ENCODE results near the gene RBM42. TPM values are rescaled to one million over a fixed set of nuclear protein-coding genes. Genes with fewer than 3 reads are reported as not detected.

Gene RBM42
- total and polyA plus RNA-seq, 9 of the 15 experiments (the other 6 are each of a cell fraction or from before 2014, with no cell fraction given) = 5.7 to 149 (median 32.4) TPM

DNA sequence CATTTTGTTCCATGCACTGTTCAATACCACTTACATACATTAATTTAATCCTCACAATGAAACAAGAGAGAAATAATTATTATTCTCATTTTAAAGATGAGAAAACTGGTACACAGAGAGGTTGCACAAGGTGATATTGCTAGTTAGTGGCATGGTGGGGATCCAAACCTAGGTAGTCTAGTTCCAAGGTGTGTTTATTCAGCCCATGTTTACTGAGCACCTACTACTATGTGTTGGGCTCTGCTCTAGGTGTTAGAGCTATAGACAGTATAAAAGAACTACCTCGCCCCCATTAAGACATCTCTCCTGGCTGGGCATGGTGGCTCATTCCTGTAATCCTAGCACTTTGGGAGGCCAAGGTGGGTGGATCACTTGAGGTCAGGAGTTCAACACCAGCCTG is 46.1 kb upstream of the RBM42 start:
- no TSS peak for BruUV-seq (replicated peaks)
- H3K27me3 ChIP-seq (ENCODE audit: control insufficient read depth in 2 of 2, insufficient read depth in 2 of 2, low read length in 2 of 2) = peaks cover 4 to 16% of the 10 kb centered on the region in 2 experiments; a peak in 3 of 5 replicates
- no peaks in the 10 kb centered on the region for H3K36me3 ChIP-seq (ENCODE audit: control insufficient read depth, insufficient read depth, low read length)
- H3K79me2 ChIP-seq (ENCODE audit: control insufficient read depth, insufficient read depth, low read length) = no peaks in the 10 kb centered on the region
- peaks cover 0 to 6% of the 10 kb centered on the region in 2 experiments; a peak in 3 of 5 replicates for H3K4me1 ChIP-seq (replicated peaks in 1 of 2; ENCODE audit: control insufficient read depth in 2 of 2, insufficient read depth in 2 of 2, low read length in 2 of 2)
- in situ Hi-C loops (cut with MboI) = no loop called here
- no peaks in the 10 kb centered on the region for H3K9me1 ChIP-seq (ENCODE audit: control insufficient read depth, insufficient read depth, low read length)
- ChIA-PET CTCF (ENCODE audit: low intra/inter-chr PET ratio) (no interaction called here), POLR2A (no interaction called here)
- 0% methylated on average over 1 of the region's 1 CpG for whole genome bisulfite sequencing (ENCODE audit: insufficient coverage, low coverage, missing lambda C conversion rate)
- no peaks in the 10 kb centered on the region for H4K20me1 ChIP-seq (replicated peaks; ENCODE audit: control insufficient read depth, insufficient read depth, low read length)
- FAIRE-seq = no peak
- H3K4me3 ChIP-seq = no peak overlapping the region
- H3K9me3 ChIP-seq (replicated peaks; ENCODE audit: control insufficient read depth, insufficient read depth, low read depth, low read length) = no peaks in the 10 kb centered on the region
- intact Hi-C loops (cut with micrococcal nuclease) = no loop called here
- TF ChIP-seq TEAD4 (IDR thresholded peaks at IDR 0.05; ENCODE audit: low read length) (no peak), TEAD4 (CRISPR knock-in tag; IDR thresholded peaks at IDR 0.05; ENCODE audit: borderline replicate concordance) (no peak), ZNF699 (CRISPR knock-in tag; IDR thresholded peaks at IDR 0.05; ENCODE audit: insufficient replicate concordance) (no peak), ZNF175 (CRISPR knock-in tag; IDR thresholded peaks at IDR 0.05; ENCODE audit: low read depth) (no peak), RBM17 (IDR thresholded peaks at IDR 0.05; ENCODE audit: borderline replicate concordance, low read depth, low read length) (no peak), ARID2 (IDR thresholded peaks at IDR 0.05) (no peak), CREM (IDR thresholded peaks at IDR 0.05; ENCODE audit: low read depth) (no peak), ZNF253 (CRISPR knock-in tag; conservative IDR thresholded peaks at IDR 0.05) (no peak), KDM2B (CRISPR knock-in tag; IDR thresholded peaks at IDR 0.05) (no peak), HMG20A (CRISPR knock-in tag; conservative IDR thresholded peaks at IDR 0.05) (no peak)
- TF ChIP-seq, protein P1, sequence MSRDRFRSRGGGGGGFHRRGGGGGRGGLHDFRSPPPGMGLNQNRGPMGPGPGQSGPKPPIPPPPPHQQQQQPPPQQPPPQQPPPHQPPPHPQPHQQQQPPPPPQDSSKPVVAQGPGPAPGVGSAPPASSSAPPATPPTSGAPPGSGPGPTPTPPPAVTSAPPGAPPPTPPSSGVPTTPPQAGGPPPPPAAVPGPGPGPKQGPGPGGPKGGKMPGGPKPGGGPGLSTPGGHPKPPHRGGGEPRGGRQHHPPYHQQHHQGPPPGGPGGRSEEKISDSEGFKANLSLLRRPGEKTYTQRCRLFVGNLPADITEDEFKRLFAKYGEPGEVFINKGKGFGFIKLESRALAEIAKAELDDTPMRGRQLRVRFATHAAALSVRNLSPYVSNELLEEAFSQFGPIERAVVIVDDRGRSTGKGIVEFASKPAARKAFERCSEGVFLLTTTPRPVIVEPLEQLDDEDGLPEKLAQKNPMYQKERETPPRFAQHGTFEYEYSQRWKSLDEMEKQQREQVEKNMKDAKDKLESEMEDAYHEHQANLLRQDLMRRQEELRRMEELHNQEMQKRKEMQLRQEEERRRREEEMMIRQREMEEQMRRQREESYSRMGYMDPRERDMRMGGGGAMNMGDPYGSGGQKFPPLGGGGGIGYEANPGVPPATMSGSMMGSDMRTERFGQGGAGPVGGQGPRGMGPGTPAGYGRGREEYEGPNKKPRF (IDR thresholded peaks at IDR 0.05; ENCODE audit: low read depth, low read length) = no peak
- TF ChIP-seq, protein P2, sequence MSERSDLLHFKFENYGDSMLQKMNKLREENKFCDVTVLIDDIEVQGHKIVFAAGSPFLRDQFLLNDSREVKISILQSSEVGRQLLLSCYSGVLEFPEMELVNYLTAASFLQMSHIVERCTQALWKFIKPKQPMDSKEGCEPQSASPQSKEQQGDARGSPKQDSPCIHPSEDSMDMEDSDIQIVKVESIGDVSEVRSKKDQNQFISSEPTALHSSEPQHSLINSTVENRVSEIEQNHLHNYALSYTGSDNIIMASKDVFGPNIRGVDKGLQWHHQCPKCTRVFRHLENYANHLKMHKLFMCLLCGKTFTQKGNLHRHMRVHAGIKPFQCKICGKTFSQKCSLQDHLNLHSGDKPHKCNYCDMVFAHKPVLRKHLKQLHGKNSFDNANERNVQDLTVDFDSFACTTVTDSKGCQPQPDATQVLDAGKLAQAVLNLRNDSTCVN (CRISPR knock-in tag; IDR thresholded peaks at IDR 0.05) = no peak
- TF ChIP-seq, protein P3, sequence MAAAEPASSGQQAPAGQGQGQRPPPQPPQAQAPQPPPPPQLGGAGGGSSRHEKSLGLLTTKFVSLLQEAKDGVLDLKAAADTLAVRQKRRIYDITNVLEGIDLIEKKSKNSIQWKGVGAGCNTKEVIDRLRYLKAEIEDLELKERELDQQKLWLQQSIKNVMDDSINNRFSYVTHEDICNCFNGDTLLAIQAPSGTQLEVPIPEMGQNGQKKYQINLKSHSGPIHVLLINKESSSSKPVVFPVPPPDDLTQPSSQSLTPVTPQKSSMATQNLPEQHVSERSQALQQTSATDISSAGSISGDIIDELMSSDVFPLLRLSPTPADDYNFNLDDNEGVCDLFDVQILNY (CRISPR knock-in tag; IDR thresholded peaks at IDR 0.05) = no peak
- no peak overlapping the region for H2AFZ ChIP-seq (ENCODE audit: low read depth, low read length)
- no peak overlapping the region for H3K4me2 ChIP-seq (ENCODE audit: insufficient read depth, low read length)
- DNase-seq (ENCODE audit: extremely low read depth in 1 of 4, low spot score in 3 of 4) = no peak
- ATAC-seq = no peak
- H3K27ac ChIP-seq (ENCODE audit: extremely low read depth, low read depth, low read length) = no peak overlapping the region
- no peak overlapping the region for H3K9ac ChIP-seq (ENCODE audit: insufficient read depth in 1 of 2, low read depth in 2 of 2, low read length in 2 of 2)

All from K562 (cell line).